ENCODE results near the gene SPAG17. TPM values are rescaled to one million over a fixed set of nuclear protein-coding genes. Genes with fewer than 3 reads are reported as not detected.

The SPAG17 gene
- total RNA-seq, 1 donor from 2014 or later, result 5.6 TPM

- H3K4me3 Mint-ChIP-seq, result no peak overlapping the region
- no peaks in the 10 kb centered on the region for H3K27me3 Mint-ChIP-seq
- H3K27ac Mint-ChIP-seq, result no peak overlapping the region
- H3K36me3 Mint-ChIP-seq, result no peaks in the 10 kb centered on the region
- DNase-seq (ENCODE audit: extremely low spot score, unreplicated experiment), result no peak
- no peaks in the 10 kb centered on the region for H3K9me3 Mint-ChIP-seq
- peaks cover 6% of the 10 kb centered on the region for H3K4me1 Mint-ChIP-seq (ENCODE audit: unreplicated experiment)
- no peak for TF ChIP-seq CTCF (conservative IDR thresholded peaks at IDR 0.05)
Observed at GRCh38 chr1:118144684-118145083, 40.3 kb downstream of the SPAG17 start.

GRCh38 chr1:118143831-118144230 lies 41.2 kb downstream of the SPAG17 start:
- no peaks in the 10 kb centered on the region for H3K27me3 Mint-ChIP-seq
- peaks cover 6% of the 10 kb centered on the region for H3K4me1 Mint-ChIP-seq (ENCODE audit: unreplicated experiment)
- H3K36me3 Mint-ChIP-seq, result no peaks in the 10 kb centered on the region
- DNase-seq (ENCODE audit: extremely low spot score, unreplicated experiment), result no peak
- H3K9me3 Mint-ChIP-seq, result no peaks in the 10 kb centered on the region
- H3K27ac Mint-ChIP-seq, result no peak overlapping the region
- no peak for TF ChIP-seq CTCF (conservative IDR thresholded peaks at IDR 0.05)
- no peak overlapping the region for H3K4me3 Mint-ChIP-seq

GRCh38 chr1:118143121-118143520 lies 41.9 kb downstream of the SPAG17 start:
- Mint-ChIP-seq H3K27me3 (no peaks in the 10 kb centered on the region), H3K9me3 (no peaks in the 10 kb centered on the region), H3K4me1 (ENCODE audit: unreplicated experiment) (peaks cover 6% of the 10 kb centered on the region), H3K27ac (no peak overlapping the region), H3K36me3 (no peaks in the 10 kb centered on the region), H3K4me3 (no peak overlapping the region)
- no peak for TF ChIP-seq CTCF (conservative IDR thresholded peaks at IDR 0.05)
- no peak for DNase-seq (ENCODE audit: extremely low spot score, unreplicated experiment)

- H3K27ac Mint-ChIP-seq, result no peak overlapping the region
- DNase-seq (ENCODE audit: extremely low spot score, unreplicated experiment), result no peak
- no peaks in the 10 kb centered on the region for H3K9me3 Mint-ChIP-seq
- no peak for TF ChIP-seq CTCF (conservative IDR thresholded peaks at IDR 0.05)
- H3K36me3 Mint-ChIP-seq, result no peaks in the 10 kb centered on the region
- H3K27me3 Mint-ChIP-seq, result no peaks in the 10 kb centered on the region
- H3K4me3 Mint-ChIP-seq, result no peak overlapping the region
- peaks cover 6% of the 10 kb centered on the region for H3K4me1 Mint-ChIP-seq (ENCODE audit: unreplicated experiment)
Observed at GRCh38 chr1:118142546-118142945, 42.5 kb downstream of the SPAG17 start.

GRCh38 chr1:118137900-118138299 lies 47.1 kb downstream of the SPAG17 start:
- Mint-ChIP-seq H3K9me3 (no peaks in the 10 kb centered on the region), H3K4me3 (no peak overlapping the region), H3K27ac (no peak overlapping the region), H3K27me3 (no peaks in the 10 kb centered on the region), H3K4me1 (ENCODE audit: unreplicated experiment) (peaks cover 11% of the 10 kb centered on the region), H3K36me3 (no peaks in the 10 kb centered on the region)
- no peak for DNase-seq (ENCODE audit: extremely low spot score, unreplicated experiment)
- no peak for TF ChIP-seq CTCF (conservative IDR thresholded peaks at IDR 0.05)
